Thyroid gland (tissue), 4 donors: ENCODE measurements around the gene DYNC1H1.

Experiments
- CTCF ChIP-seq, 6 experiments: fragments of 200-600 bp in 3 of 6; fragments of 450-650 bp in 3 of 6; sonication (generic) in 3 of 6; IDR thresholded peaks; one replicate each; pipeline ENCODE4 v1.5.1; 2016 to 2019; ENCODE audit warnings: antibody characterized with exemption in 6 of 6, mild to moderate bottlenecking in 2 of 6, inconsistent platforms in 1 of 6, moderate library complexity in 1 of 6
- POLR2A ChIP-seq, 2 donors: fragments of 450-650 bp; IDR thresholded peaks; one replicate each; pipeline ENCODE4 v1.6.1; 2017; ENCODE audit warnings: antibody characterized with exemption in 2 of 2, mild to moderate bottlenecking in 2 of 2, moderate library complexity in 1 of 2

- TF ChIP-seq CTCF (IDR thresholded peaks at IDR 0.05) (no peak), POLR2A (IDR thresholded peaks at IDR 0.05) (no peak)
Measured at GRCh38 chr14:102047808-102048540, 83.6 kb downstream of the DYNC1H1 start.
